Chondrocyte (in vitro differentiated cells): ENCODE measurements around the gene NT5DC4. TPM values are rescaled to one million over a fixed set of nuclear protein-coding genes. Genes with fewer than 3 reads are reported as not detected.
A peak's percentile ranks its signal among the peaks of the same experiment; 100 is the strongest.

Experiments
- DNase-seq: peaks from one replicate; pipeline ENCODE4 v3.0.0; 2021; ENCODE audit warnings: mixed read lengths, low spot score
- H3K27ac Mint-ChIP-seq: one replicate; pipeline ENCODE4 v1.8.0; 2021; ENCODE audit warnings: mild to moderate bottlenecking, moderate library complexity, mixed read lengths; ENCODE audit not compliant: unreplicated experiment
- H3K27me3 Mint-ChIP-seq: 2 replicates; pipeline ENCODE4 v1.8.0; 2021; ENCODE audit warnings: low read depth, mixed read lengths
- H3K36me3 Mint-ChIP-seq: 2 replicates; pipeline ENCODE4 v1.8.0; 2021; ENCODE audit warnings: low read depth, mixed read lengths
- H3K4me1 Mint-ChIP-seq: 2 replicates; pipeline ENCODE4 v1.8.0; 2021; ENCODE audit warnings: low read depth, mild to moderate bottlenecking, mixed read lengths
- H3K4me3 Mint-ChIP-seq: one replicate; pipeline ENCODE4 v1.8.0; 2021; ENCODE audit warnings: mild to moderate bottlenecking, moderate library complexity, mixed read lengths; ENCODE audit not compliant: unreplicated experiment
- H3K9me3 Mint-ChIP-seq: 2 replicates; pipeline ENCODE4 v1.8.0; 2021; ENCODE audit warnings: low read depth, mixed read lengths
- total RNA-seq: library from RNA; stranded (reverse); gene quantifications from 3 replicates; pipeline ENCODE4 v1.2.1, GENCODE V29; 2021
- TF ChIP-seq, protein P1 (sequence below): fragments of 200-600 bp; sonication (generic); IDR thresholded peaks from 2 replicates; pipeline ENCODE4 v1.5.0; 2021; ENCODE audit warnings: antibody characterized with exemption, mild to moderate bottlenecking, moderate library complexity

NT5DC4 gene
- total RNA-seq, 1 donor from 2014 or later, result not detected

DNA sequence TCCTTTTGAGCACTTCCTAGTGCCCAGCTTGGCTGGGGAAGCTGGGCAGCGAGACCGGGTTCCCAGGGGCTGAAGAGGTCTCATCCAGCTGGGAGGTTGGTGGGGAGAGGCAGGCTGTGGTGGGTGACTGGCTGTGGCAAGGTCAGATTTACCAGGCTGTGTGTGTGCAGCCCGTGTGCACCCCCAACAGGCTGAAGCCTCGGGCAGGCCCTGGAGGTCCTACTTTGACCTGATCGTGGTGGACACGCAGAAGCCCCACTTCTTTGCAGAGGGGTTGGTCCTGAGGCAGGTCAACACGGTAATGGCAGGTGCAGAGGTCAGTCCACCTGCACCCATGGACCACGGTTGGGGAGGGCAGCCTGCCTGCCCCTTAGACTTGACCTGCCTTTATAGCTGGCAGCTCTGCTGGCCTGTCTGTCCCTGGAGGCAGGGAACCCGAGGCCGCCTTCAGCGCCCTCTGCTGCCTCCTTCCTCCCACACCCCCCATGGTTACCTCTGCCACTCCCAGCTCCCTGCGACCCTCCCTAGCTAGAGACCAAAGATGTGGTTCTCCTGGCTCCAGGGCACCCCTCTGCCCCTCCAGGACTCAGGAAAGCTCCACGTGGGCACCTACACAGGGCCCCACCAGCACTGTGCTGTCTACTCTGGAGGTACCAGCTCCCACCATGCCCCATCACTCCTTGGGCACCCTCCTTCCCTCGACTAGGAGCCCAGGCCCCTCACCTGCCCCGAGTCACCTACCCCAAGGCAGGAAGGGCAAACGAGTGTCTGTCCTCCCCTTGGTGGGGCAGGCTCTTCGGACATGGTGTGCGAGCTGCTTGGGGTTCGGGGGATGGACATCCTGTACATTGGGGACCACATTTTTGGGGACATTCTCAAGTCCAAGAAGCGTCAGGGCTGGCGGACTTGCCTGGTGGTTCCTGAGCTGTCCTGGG is 4.0 kb downstream of the NT5DC4 start:
- Mint-ChIP-seq H3K4me1 (peaks cover 11% of the 10 kb centered on the region), H3K4me3 (no peak overlapping the region), H3K27me3 (no peaks in the 10 kb centered on the region), H3K27ac (no peak overlapping the region), H3K9me3 (no peaks in the 10 kb centered on the region), H3K36me3 (no peaks in the 10 kb centered on the region)
- TF ChIP-seq, protein P1, sequence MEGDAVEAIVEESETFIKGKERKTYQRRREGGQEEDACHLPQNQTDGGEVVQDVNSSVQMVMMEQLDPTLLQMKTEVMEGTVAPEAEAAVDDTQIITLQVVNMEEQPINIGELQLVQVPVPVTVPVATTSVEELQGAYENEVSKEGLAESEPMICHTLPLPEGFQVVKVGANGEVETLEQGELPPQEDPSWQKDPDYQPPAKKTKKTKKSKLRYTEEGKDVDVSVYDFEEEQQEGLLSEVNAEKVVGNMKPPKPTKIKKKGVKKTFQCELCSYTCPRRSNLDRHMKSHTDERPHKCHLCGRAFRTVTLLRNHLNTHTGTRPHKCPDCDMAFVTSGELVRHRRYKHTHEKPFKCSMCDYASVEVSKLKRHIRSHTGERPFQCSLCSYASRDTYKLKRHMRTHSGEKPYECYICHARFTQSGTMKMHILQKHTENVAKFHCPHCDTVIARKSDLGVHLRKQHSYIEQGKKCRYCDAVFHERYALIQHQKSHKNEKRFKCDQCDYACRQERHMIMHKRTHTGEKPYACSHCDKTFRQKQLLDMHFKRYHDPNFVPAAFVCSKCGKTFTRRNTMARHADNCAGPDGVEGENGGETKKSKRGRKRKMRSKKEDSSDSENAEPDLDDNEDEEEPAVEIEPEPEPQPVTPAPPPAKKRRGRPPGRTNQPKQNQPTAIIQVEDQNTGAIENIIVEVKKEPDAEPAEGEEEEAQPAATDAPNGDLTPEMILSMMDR, result peak; percentile 39
- DNase-seq, result no peak

DNA sequence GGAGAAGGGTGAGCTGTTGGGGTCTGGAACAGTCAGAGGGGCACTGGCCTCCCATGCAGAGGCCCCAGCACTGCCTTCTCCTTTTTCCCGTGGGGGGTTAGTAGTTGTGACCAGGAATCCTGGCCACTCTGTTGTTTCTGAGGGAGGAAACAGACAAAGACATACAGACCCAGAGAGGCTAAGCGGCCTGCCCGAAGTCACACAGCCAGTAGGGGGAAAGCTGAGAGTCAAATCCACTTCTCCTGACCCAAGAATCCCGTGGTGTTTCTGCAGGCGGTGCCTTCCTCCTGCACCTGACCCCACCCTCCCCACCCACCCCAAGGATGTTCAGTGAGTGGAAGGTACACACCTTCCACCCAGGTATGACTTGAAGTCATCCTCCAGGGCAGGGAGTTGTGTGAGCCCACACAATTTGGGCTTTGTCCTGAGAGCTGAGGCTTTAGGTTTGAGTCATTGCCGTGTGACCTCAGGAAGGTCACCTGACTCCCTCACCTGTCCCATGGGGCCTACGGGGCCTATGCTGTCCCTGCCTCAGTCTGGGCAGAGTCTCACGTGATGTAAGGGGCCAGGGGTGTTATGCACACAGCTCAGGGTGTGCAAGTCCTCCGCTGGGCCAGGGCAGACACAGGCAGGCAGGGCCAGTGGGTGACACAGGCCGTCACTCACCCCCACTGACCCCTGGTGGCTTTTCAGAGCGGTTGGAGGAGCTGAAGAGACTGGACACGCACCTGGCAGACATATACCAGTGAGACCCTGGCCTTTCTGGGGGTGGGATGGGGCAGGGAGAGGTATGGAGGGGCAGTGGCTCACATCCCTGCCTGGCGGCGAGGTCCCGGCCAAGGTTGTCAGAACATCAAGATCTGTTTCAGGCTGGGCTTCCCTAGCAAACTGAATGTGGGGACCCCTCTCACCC is 5.0 kb downstream of the NT5DC4 start:
- Mint-ChIP-seq H3K9me3 (no peaks in the 10 kb centered on the region), H3K4me1 (peaks cover 16% of the 10 kb centered on the region), H3K27me3 (no peaks in the 10 kb centered on the region), H3K27ac (no peak overlapping the region), H3K4me3 (no peak overlapping the region), H3K36me3 (no peaks in the 10 kb centered on the region)
- DNase-seq, result no peak
- TF ChIP-seq, protein P1, result no peak

DNA sequence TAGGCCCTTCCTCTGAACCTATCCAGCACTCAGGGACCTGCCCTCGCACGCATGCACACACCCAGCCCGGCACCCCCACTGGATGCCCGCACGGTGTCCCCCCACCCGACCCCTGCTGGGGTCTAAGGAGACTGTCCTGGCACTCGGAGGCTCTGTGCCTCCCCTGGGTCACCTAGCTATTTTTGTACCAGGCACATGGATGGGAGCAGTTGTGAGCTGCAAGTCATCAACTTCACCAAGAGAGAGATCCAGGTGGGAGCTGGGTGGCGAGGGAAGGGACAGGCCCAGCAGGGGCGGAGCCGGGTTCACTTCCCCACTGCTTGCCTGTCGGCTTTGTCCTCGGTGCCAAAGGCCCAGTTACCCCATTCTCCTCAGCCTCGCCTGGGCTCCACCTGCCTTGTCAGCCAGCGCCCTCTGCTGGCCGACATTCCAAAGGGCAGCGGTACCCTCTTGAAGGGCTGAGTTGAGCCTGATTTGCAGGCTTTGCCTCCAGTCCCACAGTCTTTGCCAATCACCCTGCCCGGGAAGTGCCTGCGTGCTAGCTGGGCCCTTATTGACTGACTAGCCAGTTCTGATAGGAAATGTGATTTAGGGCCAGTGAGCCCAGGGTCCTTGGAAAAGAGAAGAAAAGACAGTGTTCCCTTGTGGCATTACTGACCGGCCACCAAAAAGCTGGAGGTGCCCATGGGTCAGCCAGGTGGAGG is 5.8 kb downstream of the NT5DC4 start:
- Mint-ChIP-seq H3K27ac (no peak overlapping the region), H3K9me3 (no peaks in the 10 kb centered on the region), H3K27me3 (no peaks in the 10 kb centered on the region), H3K4me3 (no peak overlapping the region), H3K4me1 (peaks cover 17% of the 10 kb centered on the region), H3K36me3 (no peaks in the 10 kb centered on the region)
- no peak for DNase-seq
- TF ChIP-seq, protein P1, result peak; percentile 99

DNA sequence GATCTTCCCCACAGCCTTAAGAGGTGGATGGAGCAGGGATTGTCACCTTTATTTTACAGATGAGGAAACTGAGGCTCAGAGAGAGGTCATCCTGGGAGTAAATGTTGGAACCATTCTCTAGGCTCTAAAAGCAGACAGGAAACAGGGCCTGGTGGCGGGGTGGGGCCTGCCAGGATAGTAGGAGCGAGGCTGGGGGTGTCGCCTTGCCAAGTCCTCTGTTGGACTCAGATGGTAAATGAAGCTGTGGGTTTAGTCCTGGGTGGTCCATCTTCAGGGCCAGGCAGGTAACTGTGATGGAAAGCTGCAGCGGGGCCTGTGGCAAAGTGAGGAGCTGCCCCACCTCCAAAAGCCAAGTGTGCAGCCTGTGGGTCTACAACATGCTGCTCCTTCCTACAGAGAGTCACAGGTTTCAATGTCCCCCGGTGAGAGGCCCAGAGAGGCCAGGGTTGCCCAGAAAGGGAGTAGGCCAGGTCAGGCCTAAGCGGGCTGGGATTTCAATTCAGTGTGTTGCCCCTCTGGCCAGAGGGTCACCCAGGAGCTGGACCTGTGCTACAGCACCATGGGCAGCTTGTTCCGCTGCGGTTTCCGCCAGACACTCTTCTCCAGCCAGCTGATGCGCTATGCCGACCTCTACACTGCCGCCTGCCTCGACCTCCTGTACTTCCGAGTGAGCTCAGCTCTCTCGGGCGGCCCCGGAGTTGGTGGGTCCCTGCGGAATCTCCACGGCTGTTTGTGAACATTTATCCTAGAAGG is 6.6 kb downstream of the NT5DC4 start:
- TF ChIP-seq, protein P1, result no peak
- no peak overlapping the region for H3K4me3 Mint-ChIP-seq
- H3K36me3 Mint-ChIP-seq, result no peaks in the 10 kb centered on the region
- H3K9me3 Mint-ChIP-seq, result no peaks in the 10 kb centered on the region
- no peak for DNase-seq
- no peak overlapping the region for H3K27ac Mint-ChIP-seq
- H3K27me3 Mint-ChIP-seq, result no peaks in the 10 kb centered on the region
- peaks cover 17% of the 10 kb centered on the region for H3K4me1 Mint-ChIP-seq
